HK-2 (cell line): ENCODE data around the gene MORN5.
A peak's percentile ranks its signal among the peaks of the same experiment; 100 is the strongest.
"Not testable (repeated sequence)": the region's sequence is repeated elsewhere in the genome, so short reads cannot be mapped to it uniquely, and the experiment has no call there.

Experiments used
- DNase-seq: peaks from one replicate; pipeline ENCODE4 v3.0.0-alpha.2; 2018; ENCODE audit not compliant: unreplicated experiment

MORN5 gene

DNA sequence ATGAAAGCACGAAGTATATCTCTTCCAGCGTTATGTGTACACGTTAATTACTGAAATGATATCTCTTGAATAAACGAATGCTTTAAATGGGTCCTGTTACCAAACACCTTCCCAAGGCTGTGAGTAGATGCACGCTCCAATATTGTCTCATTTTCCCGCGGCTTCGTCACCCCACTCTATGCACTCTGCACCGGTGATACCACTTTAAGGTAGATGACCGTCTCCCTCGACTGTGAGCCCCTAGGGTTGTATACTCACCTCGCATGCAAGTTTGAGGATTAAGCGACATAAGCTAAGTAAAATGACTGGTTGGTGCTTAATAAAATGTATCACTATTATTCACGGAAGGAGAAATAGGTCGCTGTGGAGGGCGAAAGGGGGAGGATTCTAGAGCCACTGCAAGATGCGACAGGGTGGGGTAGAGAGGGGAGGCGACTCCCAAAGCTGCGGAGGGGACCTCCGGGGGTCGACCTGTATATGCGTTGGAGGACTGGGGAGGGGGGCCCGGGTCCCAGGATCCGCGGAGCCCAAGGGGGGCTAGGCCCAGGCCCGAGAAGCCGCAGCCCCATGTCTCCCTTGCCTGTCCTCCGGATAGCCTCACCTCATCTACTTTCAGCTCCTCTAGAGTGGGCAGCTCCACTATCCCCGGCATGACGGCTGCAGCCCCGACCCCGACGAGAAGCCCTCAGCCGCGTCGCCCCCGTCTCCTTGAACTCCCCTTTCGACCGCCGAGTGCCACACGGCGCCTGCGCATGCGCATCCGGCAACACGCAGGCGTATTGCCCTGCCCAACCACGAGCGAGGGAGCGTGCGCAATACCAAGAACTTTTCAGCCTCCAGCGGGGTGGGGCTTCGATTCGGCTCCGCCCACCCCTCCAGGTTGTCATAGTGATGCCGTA is at the start of gene MORN5, which contains the start of gene NDUFA8:
MORN5 (plus strand) TSS at position 883 of the 899 bp plus-strand sequence. CDS start 65 bp downstream, outside the sequence.
NDUFA8 (minus strand) TSS at position 754 of the 899 bp plus-strand sequence; CDS start at position 652, 102 bp downstream.
- DNase-seq = peak; percentile 96

GRCh38 chr9:122110100-122110833 is 49.4 kb upstream of the MORN5 start:
- DNase-seq = no peak

GRCh38 chr9:122111413-122112085 is 48.2 kb upstream of the MORN5 start:
- no peak for DNase-seq

DNA sequence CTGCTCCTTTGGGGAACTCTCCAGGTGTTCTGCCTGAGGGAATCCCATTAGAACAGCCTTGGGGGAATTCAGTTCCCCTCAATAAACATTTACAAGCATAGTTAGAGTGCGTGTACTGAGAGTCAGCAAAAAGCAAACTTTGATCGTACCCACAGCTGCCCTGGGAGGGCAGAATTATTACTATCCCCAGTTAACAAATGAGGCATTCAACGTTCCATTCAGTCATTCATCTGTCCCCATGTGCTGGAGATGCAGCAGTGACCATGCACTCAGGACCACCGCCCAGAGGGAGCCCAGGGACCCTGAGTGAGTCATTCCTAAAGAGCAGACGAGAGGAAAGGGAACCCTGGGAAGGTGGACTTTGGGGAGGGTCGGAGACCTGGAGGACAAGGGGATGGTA is 47.5 kb upstream of the MORN5 start:
- DNase-seq = no peak

- no peak for DNase-seq
Measured at GRCh38 chr9:122113574-122113973, 46.1 kb upstream of the MORN5 start.

DNA sequence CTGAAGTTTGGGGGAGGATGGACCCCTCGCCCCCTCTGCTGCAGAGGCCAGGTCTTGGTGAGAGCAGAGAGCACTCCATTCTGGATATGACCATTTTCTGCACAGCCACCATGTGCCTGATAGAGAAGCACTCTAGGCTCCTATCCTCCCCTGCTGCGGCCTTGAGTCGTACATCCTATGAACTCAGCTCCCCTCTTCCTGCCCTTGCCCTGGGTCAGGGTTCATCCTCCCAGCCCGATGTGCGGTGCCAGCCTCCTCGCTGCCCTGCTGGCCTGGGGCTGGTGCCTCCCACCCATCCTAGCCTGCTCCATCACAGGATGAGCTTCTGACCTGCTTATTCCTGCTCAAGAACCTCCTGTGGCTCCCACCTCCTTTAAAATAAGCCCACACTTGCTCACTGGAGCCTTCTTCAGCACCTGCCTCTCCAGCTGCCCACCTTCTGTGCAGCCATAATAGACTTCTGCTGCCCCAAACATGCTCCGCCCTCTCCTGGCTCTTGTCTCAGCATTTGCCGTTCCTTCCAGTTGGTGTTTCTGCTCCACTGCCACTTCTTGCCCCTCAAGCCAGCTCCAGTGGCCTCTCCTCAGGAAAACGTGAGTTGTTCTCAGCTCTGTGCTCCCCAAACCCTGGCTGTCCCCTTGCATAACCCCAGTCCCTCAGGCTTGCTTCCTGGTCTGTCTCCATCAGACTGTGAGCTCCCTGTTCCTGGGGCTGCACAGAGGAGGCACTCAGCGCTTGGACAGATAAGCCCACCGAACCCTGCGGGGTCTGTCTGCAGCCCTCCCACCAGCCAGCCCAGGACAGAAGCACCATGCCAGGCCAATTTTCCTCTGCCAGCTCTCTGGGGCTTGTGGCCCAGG is 44.3 kb upstream of the MORN5 start:
- no peak for DNase-seq

GRCh38 chr9:122116040-122116439 is 43.7 kb upstream of the MORN5 start:
- DNase-seq = no peak

- DNase-seq = no peak
Measured at GRCh38 chr9:122116448-122117173, 43.1 kb upstream of the MORN5 start.

DNA sequence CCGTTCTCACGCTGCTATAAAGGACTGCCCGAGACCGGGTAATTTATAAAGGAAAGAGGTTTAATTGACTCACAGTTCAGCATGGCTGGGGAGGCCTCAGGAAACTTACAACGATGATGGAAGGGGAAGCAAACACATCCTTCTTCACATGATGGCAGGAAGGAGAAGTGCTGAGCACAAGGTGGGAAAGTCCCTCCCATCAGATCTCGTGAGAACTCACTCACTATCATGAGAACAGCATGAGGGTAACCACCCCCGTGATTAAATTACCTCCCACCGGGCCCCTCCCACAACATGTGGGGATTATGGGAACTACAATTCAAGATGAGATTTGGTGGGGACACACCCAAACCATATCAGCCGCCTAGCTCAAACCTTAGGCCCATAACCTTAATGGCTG is 42.5 kb upstream of the MORN5 start:
- not testable (repeated sequence) for DNase-seq

- no peak for DNase-seq
Measured at GRCh38 chr9:122118343-122119165, 41.2 kb upstream of the MORN5 start.

DNA sequence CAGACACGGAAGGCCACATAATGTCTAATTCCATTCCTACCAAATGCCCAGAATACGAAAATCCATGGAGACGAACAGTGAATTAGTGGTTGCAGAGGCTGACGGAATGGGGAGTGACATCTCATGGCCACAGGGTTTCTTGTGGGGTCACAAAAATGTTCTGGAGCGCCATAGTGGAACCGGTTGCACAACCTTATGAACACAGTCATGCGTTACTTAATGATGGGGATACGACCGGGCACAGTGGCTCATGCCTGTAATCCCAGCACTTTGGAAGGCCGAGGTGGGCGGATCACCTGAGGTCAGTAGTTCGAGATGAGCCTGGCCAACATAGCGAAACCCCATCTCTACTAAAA is 40.6 kb upstream of the MORN5 start:
- DNase-seq = no peak

DNA sequence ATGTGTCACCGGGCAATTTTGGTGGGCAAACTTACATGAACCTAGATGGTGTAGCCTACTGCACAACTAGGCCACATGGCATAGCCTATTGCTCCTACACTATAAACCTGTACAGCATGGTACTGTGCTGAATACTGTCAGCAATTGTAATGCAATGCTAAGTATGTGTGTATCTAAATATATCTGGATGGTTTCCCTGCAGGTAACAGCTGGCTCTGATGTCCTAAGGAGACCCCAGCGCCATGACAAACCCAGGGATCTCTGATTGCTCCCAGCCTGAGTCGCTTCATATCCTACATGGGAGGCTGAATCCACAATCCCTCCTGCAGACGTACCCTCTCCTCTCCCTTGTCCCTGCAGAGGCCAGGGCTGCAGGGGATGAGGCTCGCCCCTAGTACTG is 40.0 kb upstream of the MORN5 start:
- DNase-seq = no peak

- no peak for DNase-seq
Measured at GRCh38 chr9:122120316-122121071, 39.2 kb upstream of the MORN5 start.

DNA sequence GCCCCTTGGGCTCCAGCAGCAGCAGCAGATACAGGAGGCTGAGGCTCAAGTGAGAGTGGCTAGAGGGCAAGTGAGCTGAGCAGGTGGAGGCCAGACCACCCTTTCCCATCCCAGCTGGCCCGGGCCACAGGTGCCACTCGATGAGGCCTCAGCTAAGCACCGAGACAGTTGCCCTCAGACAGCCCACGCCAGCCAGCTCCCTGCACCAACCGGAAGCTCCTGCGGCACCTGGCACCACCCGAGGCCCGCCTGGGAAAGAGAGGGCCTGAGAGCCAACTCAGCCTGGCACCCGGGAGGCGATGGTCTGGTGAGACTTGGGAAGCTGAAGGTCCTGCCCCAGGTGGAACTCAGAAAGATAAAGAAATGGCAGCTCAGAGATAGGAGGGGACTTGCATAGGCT is 38.3 kb upstream of the MORN5 start:
- DNase-seq = no peak

GRCh38 chr9:122121931-122122330 is 37.8 kb upstream of the MORN5 start:
- no peak for DNase-seq

DNA sequence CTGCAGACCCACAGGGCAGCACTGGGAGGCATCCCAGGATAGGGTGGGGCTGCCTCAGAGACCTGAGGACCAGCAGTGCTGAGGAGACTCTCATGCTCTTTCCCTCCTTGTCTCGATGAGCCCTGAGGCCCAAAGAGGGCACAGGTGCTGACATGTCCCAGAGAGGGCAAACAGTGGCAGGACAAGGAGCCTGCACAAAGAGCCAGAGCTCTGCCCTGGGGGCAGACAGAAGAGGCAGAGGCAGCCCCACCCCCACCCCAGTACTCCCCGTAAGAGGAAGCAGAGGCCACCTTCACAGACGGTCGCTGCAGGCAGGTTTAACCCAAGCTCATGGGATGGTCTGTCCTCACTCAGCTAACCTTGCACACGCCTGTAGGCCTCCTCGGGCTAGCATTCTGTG is 37.2 kb upstream of the MORN5 start:
- DNase-seq = no peak

- peak; percentile 80 for DNase-seq
Measured at GRCh38 chr9:122122903-122123632, 36.6 kb upstream of the MORN5 start.

GRCh38 chr9:122124048-122124447 is 35.7 kb upstream of the MORN5 start:
- no peak for DNase-seq
